Measurements from ENCODE around the gene SLC25A25. TPM values are rescaled to one million over a fixed set of nuclear protein-coding genes. Genes with fewer than 3 reads are reported as not detected.

The SLC25A25 gene
- total RNA-seq, 2 donors from 2014 or later: 30.1 to 33.9 TPM

- H3K4me3 ChIP-seq: no peak overlapping the region
- H3K9me3 ChIP-seq: no peaks in the 10 kb centered on the region
- H3K27me3 ChIP-seq (replicated peaks; ENCODE audit: insufficient read depth): no peaks in the 10 kb centered on the region
- no peak for ATAC-seq (ENCODE audit: insufficient number of reproducible peaks, low FRiP score, low read depth)
- no peak for TF ChIP-seq CTCF (IDR thresholded peaks at IDR 0.05)
- H3K36me3 ChIP-seq: peaks cover 6% of the 10 kb centered on the region
- H3K4me1 ChIP-seq (ENCODE audit: control insufficient read depth in 1 of 2, low read depth in 2 of 2): peaks cover 14 to 20% of the 10 kb centered on the region in 2 donors
- H3K27ac ChIP-seq: no peak overlapping the region
- DNase-seq (ENCODE audit: low spot score): no peak
Measured at GRCh38 chr9:128062846-128063831, 4.9 kb upstream of the SLC25A25 start.

GRCh38 chr9:128065907-128066712 is 1.9 kb upstream of the SLC25A25 start:
- ATAC-seq (ENCODE audit: insufficient number of reproducible peaks, low FRiP score, low read depth) (no peak), DNase-seq (ENCODE audit: low spot score) (no peak)
- peaks cover 6% of the 10 kb centered on the region for H3K36me3 ChIP-seq
- no peaks in the 10 kb centered on the region for H3K9me3 ChIP-seq
- no peak for TF ChIP-seq CTCF (IDR thresholded peaks at IDR 0.05)
- no peak overlapping the region for H3K27ac ChIP-seq
- H3K27me3 ChIP-seq (replicated peaks; ENCODE audit: insufficient read depth): no peaks in the 10 kb centered on the region
- peak overlapping the region; percentile 95 for H3K4me3 ChIP-seq
- H3K4me1 ChIP-seq (ENCODE audit: control insufficient read depth in 1 of 2, low read depth in 2 of 2): peaks cover 16 to 36% of the 10 kb centered on the region in 2 donors

GRCh38 chr9:128066713-128067644 is 1.1 kb upstream of the SLC25A25 start, which contains the start of gene NAIF1:
NAIF1 (minus strand) TSS chr9:128067320; CDS start chr9:128067101, 219 bp downstream.
- no peak for TF ChIP-seq CTCF (IDR thresholded peaks at IDR 0.05)
- no peaks in the 10 kb centered on the region for H3K27me3 ChIP-seq (replicated peaks; ENCODE audit: insufficient read depth)

GRCh38 chr9:128068386-128069205 is 564 bp downstream of the SLC25A25 start:
- no peak for TF ChIP-seq CTCF (IDR thresholded peaks at IDR 0.05)
- no peaks in the 10 kb centered on the region for H3K36me3 ChIP-seq
- H3K27ac ChIP-seq: peak overlapping the region; percentile 94 to 96
- H3K4me3 ChIP-seq: peak overlapping the region; percentile 95
- no peak for DNase-seq (ENCODE audit: low spot score)
- H3K4me1 ChIP-seq (ENCODE audit: control insufficient read depth in 1 of 2, low read depth in 2 of 2): peaks cover 39 to 61% of the 10 kb centered on the region in 2 donors
- no peaks in the 10 kb centered on the region for H3K9me3 ChIP-seq
- ATAC-seq (ENCODE audit: insufficient number of reproducible peaks, low FRiP score, low read depth): no peak
- no peaks in the 10 kb centered on the region for H3K27me3 ChIP-seq (replicated peaks; ENCODE audit: insufficient read depth)

More at GRCh38 chr9:128066713-128067644, 1.1 kb upstream of the SLC25A25 start, which contains the start of gene NAIF1:
- Histone ChIP-seq H3K9me3 (no peaks in the 10 kb centered on the region), H3K4me1 (ENCODE audit: control insufficient read depth in 1 of 2, low read depth in 2 of 2) (peaks cover 24 to 45% of the 10 kb centered on the region in 2 donors), H3K36me3 (peaks cover 6% of the 10 kb centered on the region), H3K4me3 (peak within 1 kb of the TSS; percentile 95), H3K27ac (peak within 1 kb of the TSS; percentile 95 to 99)
- DNase-seq (ENCODE audit: low spot score) (peak; percentile 89), ATAC-seq (ENCODE audit: insufficient number of reproducible peaks, low FRiP score, low read depth) (peak; percentile 91)
